Mesenteric fat pad (tissue), 1 donor: ENCODE data around the gene SLC17A9. TPM values are rescaled to one million over a fixed set of nuclear protein-coding genes. Genes with fewer than 3 reads are reported as not detected.

Experiments
- DNase-seq: peaks from one replicate; pipeline ENCODE4 v3.0.0-alpha.2; 2020; ENCODE audit warnings: low spot score
- total RNA-seq: library from RNA; stranded (reverse); fragmentation: NEBNext Ultra II Directional; extraction: Animal tissue kit (Norgen Biotek cat#: 25700); gene quantifications from one replicate; pipeline ENCODE4 v1.2.1, GENCODE V29; 2021
- donor health status: DM: yes; HTN: yes; CAD: no.

Gene SLC17A9
- total RNA-seq, 1 donor from 2014 or later = 12.7 TPM

GRCh38 chr20:62980380-62980960 is 28.0 kb downstream of the SLC17A9 start:
- DNase-seq = no peak

DNA sequence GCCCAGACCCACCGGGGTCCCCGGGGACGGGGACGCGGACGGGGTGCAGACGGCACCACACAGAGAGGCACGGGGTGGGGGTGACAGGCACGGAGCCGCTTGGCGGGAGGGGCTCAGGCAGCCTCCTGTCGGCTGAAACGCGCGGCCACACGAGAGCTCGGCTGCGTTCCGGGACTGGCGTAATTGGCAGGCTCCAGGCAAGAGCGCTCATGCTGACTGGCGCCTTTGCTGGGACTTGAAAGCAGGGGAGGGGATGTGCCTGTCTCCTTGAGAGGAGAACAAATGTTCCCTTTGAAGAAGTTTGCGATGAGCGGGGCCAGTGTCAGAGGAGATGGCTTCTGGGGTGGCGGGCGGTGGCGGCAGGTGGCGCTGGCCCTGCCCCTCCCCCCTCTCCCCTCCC is 28.5 kb downstream of the SLC17A9 start:
- DNase-seq = no peak

DNA sequence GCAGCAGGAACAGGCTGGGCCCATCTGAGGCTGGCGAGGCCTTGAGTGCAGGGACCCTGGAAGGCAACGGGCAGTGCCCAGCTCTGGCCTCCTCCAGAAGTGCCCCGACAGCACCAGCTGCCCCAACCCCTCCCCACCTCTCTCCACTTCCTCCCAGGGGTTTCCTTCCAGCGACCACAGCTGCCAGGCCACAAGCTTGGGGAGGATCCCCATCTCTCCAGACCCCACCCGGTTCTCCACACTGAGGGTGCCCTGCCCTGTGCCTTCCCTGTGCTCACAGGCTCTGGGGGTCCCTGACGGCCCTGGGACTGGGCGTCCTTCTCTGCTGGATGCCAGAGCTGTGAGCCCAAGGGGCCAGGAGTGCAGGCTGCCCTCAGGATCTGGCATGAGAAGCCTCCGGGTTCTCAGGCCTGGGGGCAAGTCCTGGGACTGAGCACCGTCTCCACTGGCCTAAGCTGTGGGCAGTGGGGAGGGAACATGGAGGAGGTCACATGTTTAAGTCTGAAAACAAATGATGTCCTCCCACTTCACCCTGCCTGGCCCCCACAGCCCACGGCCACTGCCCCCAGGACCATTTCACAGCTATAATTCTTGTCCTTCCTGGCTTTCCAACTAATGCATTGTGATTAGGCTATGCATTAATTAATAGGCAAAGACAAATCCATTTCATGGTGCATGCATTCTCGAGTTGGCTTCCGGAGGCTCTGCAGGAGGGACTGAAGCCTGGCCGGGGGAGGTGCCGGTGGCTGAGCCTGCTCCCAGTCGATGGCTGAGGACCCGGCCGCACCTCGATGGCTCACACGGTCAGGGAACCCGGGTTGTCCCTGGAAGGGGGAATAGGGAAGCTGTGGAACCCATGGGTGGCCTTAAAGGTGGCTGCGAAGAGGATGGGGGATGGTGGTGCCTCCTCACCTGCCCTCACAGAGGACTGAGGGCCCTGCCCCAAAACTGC is 29.9 kb downstream of the SLC17A9 start:
- DNase-seq = no peak

DNA sequence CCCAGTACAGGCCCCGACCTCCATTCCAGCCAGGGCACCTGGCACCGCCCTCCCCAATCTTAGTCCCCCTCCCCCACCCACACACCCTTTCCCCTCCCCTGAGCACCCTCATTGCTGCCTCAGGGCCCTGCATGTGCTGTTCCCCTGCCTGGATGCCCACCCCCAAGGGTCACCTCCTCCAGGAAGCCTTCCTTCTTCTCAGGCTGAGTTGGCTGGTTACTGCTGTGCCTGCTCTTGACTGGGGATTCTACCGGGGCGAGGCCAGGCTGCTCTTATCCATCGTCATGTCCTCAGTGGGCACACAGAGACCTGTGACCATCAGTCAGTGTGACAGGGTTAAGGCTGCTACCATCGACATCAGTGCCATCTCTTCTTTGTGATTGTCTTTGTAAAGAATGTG is 30.7 kb downstream of the SLC17A9 start:
- DNase-seq = no peak

DNA sequence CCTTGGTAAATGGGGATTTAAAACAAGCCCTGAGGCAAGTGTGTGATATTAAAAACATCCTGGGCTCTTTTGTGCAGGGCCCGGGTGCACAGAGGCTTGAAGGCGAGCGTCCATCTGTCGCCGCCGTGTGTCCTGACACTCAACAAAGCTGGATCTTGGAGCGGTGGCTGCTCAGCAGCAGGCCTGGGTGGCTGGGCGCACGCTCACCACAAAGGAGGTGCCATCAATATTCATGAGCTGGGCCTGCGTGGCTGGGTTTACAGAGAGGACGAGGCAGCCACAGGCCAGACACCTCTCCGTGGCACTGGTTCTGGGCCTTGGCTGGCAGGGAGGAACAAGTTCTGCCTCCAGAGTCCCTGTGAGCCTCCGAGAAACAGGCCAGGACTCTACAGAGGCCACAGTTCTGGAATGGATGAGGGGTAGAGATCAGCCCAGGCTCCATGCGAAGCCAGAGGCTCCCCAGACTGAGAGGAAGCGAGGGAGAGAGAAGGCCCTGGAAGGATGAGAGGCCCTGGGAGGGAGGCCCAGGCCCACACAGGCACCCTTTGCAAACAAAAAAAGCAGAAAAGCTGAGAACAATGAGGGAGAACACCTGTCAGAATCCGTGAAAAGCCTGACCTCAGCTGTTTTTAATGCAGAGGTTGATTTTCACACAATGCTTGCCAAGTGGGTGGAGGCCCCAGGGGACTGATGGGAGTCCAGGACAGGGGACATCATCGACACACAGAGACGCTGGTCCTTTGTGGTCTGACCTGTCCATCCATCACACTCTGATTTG is 32.3 kb downstream of the SLC17A9 start:
- no peak for DNase-seq

DNA sequence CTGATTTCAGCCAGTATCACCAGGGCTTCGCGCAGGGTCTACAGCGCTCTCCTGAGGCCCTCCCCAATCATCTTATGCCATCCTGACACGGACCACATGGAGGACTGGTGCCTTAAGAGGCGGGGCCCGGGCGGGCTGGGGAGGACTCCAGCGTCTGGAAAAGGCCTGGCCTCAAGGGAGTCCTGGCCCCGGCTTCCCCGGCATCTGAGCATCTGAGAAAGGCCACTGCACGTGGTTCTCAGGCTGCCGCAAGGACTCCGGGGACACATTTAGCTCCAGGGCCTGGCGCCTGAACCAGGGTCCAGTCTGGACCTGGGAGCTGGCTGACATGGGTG is 32.9 kb downstream of the SLC17A9 start:
- no peak for DNase-seq

- DNase-seq = no peak
These were observed 33.8 kb downstream of the SLC17A9 start for GRCh38 chr20:62986257-62986800.

GRCh38 chr20:62987114-62987513 is 34.6 kb downstream of the SLC17A9 start:
- DNase-seq = no peak

GRCh38 chr20:62989201-62989601 is 36.7 kb downstream of the SLC17A9 start:
- no peak for DNase-seq

DNA sequence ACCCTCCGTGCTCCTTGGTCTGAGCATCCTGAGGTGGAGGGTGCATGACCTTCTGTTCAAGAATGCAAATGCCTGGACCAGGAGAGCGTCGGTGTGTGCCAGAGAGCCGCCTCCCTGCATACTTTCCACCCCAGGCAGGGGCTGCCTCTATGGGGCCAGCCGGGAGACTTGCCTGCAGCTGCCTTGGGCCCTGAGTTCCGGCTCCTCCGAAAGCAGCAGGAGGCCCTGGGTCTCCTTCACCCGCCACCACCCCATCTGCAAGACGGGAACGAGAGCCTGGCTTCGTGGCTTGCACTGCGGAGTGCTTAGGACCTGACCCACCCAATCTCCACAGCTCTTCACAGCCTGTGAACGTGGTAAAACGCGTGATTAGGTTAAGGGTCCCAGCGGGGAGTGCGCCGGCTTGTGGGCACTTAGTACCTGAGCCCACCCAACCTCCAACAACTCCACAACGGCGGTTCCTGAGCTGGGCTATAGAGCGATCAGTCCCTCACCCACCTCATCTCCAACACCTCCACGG is 37.9 kb downstream of the SLC17A9 start:
- DNase-seq = no peak

DNA sequence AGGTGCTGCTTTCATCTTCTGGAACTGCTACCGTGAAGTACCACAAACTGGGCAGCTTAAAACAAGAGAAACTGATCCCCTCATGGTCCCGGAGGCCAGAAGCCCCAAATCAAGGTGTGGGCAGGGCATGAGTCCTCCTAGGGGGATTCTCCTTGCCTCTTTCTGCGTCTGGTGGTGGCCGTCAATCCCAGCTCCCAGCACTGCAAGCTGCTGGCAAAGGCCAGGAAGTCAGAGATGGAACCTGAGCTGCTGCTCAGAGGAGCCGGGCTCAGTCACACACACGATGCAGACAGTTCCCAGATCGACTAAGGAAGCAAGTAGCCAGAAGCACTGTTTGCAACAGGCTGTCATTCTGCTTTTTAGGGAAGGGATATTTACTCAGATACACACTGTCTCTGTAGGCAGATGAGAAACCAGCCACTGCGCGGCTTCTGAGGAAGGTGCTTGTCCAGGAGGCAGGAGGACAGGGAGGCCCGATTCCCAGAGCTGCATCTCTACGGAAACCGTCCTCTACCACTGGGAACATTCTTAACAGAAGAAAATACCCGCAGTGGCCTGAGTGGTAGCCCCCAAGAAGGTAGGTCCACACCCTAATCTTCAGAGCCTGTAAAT is 38.8 kb downstream of the SLC17A9 start:
- no peak for DNase-seq

GRCh38 chr20:62991863-62992262 is 39.4 kb downstream of the SLC17A9 start:
- DNase-seq = no peak

DNA sequence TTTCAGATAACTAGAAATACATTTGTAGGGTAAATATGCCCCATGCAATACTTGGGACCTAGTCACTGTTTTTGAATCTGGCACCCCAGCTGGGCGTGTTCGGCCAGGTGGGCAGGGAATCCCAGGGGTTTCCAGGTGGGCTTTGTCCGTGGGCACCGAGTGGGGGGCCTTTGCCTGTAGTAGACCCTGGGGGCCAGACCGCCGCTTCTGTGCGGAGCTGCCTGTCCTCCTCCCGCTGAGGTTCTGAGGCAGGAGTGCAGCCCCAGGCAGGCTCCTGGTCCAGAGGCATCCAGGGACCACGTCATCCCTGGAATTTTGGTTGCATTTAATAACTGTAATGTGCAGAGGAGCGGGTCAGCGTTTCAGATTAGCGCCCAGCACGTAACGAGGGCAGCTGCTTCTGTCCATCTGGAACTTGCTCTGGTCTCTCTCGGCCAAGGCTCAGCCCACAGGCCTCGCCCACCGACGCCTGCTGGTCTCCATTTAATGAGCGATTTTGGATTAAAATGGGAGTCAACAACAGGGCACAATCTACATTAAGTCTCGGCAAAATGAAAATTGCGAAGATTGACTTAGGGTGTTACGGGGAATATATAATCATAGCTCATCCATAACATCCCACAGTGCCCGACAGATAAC is 41.5 kb downstream of the SLC17A9 start:
- DNase-seq = no peak

GRCh38 chr20:62994869-62995281 is 42.4 kb downstream of the SLC17A9 start:
- no peak for DNase-seq

DNA sequence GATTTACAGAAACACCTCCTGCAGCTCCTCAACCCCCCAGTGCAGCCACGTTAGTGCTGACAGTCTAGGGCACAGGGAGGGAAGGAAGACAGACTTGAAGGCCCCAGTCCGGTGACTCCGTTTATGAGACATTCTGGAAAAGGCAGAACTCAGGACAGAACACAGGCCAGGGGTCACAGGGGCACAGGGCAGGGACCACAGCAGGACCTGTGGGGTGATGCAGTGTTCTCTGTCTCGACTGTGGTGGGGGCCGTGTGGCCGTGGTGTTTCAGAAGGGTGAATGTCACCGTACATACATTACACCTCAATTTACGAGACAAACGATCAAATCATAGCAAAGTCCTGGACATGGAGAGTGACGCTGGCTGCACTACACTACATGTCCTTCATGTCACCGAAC is 43.0 kb downstream of the SLC17A9 start:
- no peak for DNase-seq

DNA sequence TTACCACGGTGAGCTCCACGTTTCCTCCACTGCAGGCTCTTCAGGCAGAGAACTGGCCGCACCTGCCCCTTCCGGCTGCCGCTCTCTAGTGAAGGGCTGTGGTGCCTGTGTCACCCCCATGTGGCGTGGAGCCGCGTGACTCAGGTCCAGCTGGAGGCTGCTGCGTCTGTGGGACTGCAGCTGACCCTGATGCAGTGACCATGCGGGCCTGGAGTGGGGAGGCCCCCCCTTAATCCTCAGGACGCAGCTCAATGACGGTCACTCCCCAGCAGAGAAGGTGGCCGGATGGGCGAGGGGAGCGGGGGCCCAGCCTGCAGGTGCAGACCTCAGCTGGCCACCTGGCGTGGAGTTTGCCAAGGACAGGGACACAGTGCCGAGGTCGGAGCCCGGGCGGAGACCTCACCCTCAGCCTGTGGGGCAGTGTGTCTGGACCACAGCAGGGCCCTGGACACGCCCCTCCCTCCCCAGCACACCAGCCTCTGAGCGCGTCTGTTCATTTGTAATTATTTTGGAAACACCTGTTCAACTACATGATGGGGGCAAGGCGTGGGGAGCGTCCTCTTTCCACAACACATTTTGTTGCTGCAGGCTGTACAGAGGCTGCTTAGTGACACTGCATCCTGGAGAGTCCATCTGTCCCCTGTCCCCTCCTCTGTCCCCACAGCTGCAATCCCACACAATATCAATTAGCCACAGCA is 43.5 kb downstream of the SLC17A9 start:
- no peak for DNase-seq

- DNase-seq = no peak
These were observed 44.1 kb downstream of the SLC17A9 start for GRCh38 chr20:62996596-62996982.

GRCh38 chr20:62997417-62998035 is 45.0 kb downstream of the SLC17A9 start:
- DNase-seq = no peak

DNA sequence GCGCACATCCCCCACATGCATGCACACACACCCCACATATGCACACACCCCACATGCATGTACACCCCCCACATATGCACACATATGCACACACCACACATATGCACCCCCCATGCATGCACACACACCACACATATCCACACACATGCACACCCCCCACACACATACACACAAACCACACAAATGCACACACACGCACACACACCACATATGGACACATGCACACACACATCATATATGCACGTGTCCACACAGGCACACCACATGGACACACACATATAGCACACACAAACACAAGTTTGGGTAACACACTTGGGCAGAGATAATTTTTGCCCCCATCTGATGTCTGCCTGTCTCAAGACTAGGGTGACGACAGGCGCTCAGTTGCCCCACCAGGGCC is 45.9 kb downstream of the SLC17A9 start:
- no peak for DNase-seq

DNA sequence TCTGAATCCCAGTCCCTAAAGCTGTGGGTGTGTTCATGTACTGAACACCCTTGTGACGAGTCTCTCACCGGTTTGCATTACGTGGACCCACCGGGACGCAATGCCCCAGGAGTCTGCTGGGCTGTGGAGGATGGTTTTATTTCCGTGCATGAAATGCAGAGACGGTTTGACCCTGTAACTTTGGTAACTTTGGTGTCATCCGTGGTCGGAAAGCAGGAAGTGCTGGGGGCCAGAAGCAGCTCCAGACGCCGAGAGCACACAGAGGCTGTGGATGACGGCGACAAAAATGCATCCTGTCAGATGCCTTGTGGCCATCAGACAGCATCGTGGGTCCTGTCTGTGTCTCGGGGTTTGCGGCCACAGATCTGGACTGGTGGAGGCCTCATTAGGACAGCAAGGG is 47.1 kb downstream of the SLC17A9 start:
- no peak for DNase-seq
